ENCODE measurements around the gene ADGRD2. TPM values are rescaled to one million over a fixed set of nuclear protein-coding genes. Genes with fewer than 3 reads are reported as not detected.

The ADGRD2 gene
- total and polyA plus RNA-seq, 2 of the 13 experiments (the other 11 are each of a cell fraction or from before 2014, with no cell fraction given), result not detected

DNA sequence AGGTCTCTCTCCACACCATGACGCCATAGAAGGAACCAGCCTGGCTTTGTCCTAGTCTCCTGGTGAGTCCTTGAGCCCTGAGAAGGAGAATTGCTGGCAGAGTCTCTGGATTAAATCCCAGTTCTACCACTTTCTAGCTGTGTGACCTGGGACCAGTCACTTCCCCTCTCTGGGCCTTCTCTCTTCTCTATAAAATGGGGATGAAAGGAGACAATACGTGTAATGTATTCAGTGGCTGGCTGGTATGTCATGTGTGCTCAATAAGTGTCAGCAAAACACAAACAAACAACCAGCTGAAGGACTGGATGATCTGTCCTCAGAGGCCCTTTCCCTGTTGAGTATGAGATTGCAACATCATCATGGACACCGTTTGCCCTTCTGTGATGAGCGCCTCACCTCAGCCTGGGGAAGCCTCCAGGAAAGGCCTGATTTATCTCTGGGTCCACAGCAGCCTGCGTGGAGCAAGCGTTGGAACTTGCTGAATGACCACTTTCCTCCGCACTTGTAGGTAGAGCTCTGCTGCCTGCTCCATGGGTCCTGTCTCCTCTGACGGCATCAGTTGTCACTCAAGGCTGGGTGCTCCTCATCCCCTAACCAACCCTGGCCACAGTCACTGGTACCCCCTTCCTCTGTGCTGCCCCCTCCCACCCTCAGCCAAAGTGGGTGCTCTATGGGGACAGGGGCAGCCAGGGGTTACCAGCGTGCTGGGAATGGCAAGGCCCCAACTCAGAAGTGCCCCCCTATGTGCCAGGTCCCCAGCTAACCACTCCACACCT, 60.6 kb downstream of the ADGRD2 start (continued):
- TF ChIP-seq GRHL1 (CRISPR knock-in tag; conservative IDR thresholded peaks at IDR 0.05), result no peak
- TF ChIP-seq PBX3 (CRISPR knock-in tag; IDR thresholded peaks at IDR 0.05; ENCODE audit: borderline replicate concordance), result no peak
- no peak for TF ChIP-seq MLXIP (CRISPR knock-in tag; IDR thresholded peaks at IDR 0.05; ENCODE audit: borderline replicate concordance)
- no peak for TF ChIP-seq PLSCR1 (CRISPR knock-in tag; IDR thresholded peaks at IDR 0.05; ENCODE audit: borderline replicate concordance)
- no peak for TF ChIP-seq RARG (CRISPR knock-in tag; IDR thresholded peaks at IDR 0.05; ENCODE audit: low read depth)
- peak; percentile 64; the same call in 1 of the 2 replicates for TF ChIP-seq TGIF2 (CRISPR knock-in tag; IDR thresholded peaks at IDR 0.05)
- TF ChIP-seq ZNF383 (CRISPR knock-in tag; IDR thresholded peaks at IDR 0.05; ENCODE audit: borderline replicate concordance), result no peak
- no peak for TF ChIP-seq CENPX (CRISPR knock-in tag; IDR thresholded peaks at IDR 0.05)
- TF ChIP-seq, protein P1, sequence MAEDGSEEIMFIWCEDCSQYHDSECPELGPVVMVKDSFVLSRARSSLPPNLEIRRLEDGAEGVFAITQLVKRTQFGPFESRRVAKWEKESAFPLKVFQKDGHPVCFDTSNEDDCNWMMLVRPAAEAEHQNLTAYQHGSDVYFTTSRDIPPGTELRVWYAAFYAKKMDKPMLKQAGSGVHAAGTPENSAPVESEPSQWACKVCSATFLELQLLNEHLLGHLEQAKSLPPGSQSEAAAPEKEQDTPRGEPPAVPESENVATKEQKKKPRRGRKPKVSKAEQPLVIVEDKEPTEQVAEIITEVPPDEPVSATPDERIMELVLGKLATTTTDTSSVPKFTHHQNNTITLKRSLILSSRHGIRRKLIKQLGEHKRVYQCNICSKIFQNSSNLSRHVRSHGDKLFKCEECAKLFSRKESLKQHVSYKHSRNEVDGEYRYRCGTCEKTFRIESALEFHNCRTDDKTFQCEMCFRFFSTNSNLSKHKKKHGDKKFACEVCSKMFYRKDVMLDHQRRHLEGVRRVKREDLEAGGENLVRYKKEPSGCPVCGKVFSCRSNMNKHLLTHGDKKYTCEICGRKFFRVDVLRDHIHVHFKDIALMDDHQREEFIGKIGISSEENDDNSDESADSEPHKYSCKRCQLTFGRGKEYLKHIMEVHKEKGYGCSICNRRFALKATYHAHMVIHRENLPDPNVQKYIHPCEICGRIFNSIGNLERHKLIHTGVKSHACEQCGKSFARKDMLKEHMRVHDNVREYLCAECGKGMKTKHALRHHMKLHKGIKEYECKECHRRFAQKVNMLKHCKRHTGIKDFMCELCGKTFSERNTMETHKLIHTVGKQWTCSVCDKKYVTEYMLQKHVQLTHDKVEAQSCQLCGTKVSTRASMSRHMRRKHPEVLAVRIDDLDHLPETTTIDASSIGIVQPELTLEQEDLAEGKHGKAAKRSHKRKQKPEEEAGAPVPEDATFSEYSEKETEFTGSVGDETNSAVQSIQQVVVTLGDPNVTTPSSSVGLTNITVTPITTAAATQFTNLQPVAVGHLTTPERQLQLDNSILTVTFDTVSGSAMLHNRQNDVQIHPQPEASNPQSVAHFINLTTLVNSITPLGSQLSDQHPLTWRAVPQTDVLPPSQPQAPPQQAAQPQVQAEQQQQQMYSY (CRISPR knock-in tag; IDR thresholded peaks at IDR 0.05), result no peak
- TF ChIP-seq ZNF777 (CRISPR knock-in tag; IDR thresholded peaks at IDR 0.05), result no peak
- 0 out of 2 replicates have a peak, but pooled peaks have one; percentile 31 for TF ChIP-seq RAD21 (CRISPR knock-in tag; IDR thresholded peaks at IDR 0.05)
- TF ChIP-seq EZH2 (conservative IDR thresholded peaks at IDR 0.05; ENCODE audit: low read depth, low read length), result no peak
- TF ChIP-seq ZBTB34 (CRISPR knock-in tag; IDR thresholded peaks at IDR 0.05), result no peak
- TF ChIP-seq FOXM1 (CRISPR knock-in tag; IDR thresholded peaks at IDR 0.05), result no peak

Data from HepG2 (cell line).